Osteocyte (in vitro differentiated cells): Measurements from ENCODE around the gene TFEB. TPM values are rescaled to one million over a fixed set of nuclear protein-coding genes. Genes with fewer than 3 reads are reported as not detected.

Experiments used
- DNase-seq: peaks from one replicate; pipeline ENCODE4 v3.0.0; 2021; ENCODE audit warnings: mixed read lengths; ENCODE audit not compliant: unreplicated experiment; ENCODE audit errors: extremely low spot score
- H3K27ac Mint-ChIP-seq: one replicate; pipeline ENCODE4 v1.8.0; 2021; ENCODE audit warnings: mild to moderate bottlenecking, mixed read lengths; ENCODE audit not compliant: unreplicated experiment
- H3K27me3 Mint-ChIP-seq: one replicate; pipeline ENCODE4 v1.8.0; 2021; ENCODE audit warnings: mixed read lengths; ENCODE audit not compliant: unreplicated experiment
- H3K36me3 Mint-ChIP-seq: one replicate; pipeline ENCODE4 v1.8.0; 2021; ENCODE audit warnings: mixed read lengths; ENCODE audit not compliant: unreplicated experiment
- H3K4me1 Mint-ChIP-seq: one replicate; pipeline ENCODE4 v1.8.0; 2021; ENCODE audit warnings: mixed read lengths; ENCODE audit not compliant: unreplicated experiment
- H3K4me3 Mint-ChIP-seq: one replicate; pipeline ENCODE4 v1.8.0; 2021; ENCODE audit warnings: mild to moderate bottlenecking, moderate library complexity, mixed read lengths; ENCODE audit not compliant: unreplicated experiment
- H3K9me3 Mint-ChIP-seq: one replicate; pipeline ENCODE4 v1.8.0; 2021; ENCODE audit warnings: mixed read lengths; ENCODE audit not compliant: unreplicated experiment
- total RNA-seq: library from RNA; stranded (reverse); gene quantifications from 2 replicates; pipeline ENCODE4 v1.2.1, GENCODE V29; 2021
- TF ChIP-seq, protein P1 (sequence below): fragments of 200-600 bp; sonication (generic); IDR thresholded peaks from 2 replicates; pipeline ENCODE4 v1.5.0; 2021; ENCODE audit warnings: antibody characterized with exemption, mild to moderate bottlenecking, moderate library complexity

Gene TFEB
- total RNA-seq, 1 donor from 2014 or later: 11.1 TPM

DNA sequence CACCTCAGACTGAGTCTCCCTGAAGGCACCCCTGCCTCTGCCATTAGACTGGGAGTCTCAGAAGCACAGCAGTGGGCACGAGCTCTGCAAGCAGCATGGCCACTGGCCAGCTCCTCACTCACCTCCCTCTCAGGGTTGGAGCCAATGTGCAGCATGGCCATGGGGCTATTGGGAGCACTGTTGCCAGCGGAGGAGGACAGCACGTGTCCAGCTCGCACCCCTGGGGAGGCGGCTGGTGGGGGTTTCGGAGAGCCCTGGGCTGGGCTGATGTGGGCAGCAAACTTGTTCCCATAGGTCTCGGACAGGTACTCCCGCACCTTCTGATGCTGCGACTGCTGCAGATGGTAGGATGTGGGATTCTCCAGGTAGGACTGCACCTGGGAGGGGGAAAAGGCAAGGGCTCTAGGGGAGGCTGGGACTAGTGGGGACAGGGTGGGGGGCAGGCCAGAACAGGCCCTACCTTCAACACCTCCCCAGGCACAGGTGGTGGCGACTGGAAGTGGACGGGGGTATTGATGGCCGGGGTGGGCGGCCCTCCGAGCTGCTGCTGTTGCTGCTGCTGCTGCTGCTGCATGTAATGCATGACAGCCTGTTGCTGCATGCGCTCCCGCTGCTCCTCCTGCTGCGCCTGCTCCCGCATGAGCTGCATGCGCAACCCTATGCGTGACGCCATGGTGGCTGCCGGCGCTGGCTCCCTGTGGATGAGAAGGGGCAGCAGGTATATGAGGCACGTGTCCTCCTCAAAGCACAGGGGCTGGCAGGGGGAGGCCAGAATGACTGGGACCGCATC lies 44.7 kb downstream of the TFEB start:
- Mint-ChIP-seq H3K4me1 (peaks cover 16% of the 10 kb centered on the region), H3K36me3 (peaks cover 3% of the 10 kb centered on the region), H3K27ac (no peak overlapping the region), H3K27me3 (no peaks in the 10 kb centered on the region), H3K4me3 (no peak overlapping the region), H3K9me3 (no peaks in the 10 kb centered on the region)
- TF ChIP-seq, protein P1, sequence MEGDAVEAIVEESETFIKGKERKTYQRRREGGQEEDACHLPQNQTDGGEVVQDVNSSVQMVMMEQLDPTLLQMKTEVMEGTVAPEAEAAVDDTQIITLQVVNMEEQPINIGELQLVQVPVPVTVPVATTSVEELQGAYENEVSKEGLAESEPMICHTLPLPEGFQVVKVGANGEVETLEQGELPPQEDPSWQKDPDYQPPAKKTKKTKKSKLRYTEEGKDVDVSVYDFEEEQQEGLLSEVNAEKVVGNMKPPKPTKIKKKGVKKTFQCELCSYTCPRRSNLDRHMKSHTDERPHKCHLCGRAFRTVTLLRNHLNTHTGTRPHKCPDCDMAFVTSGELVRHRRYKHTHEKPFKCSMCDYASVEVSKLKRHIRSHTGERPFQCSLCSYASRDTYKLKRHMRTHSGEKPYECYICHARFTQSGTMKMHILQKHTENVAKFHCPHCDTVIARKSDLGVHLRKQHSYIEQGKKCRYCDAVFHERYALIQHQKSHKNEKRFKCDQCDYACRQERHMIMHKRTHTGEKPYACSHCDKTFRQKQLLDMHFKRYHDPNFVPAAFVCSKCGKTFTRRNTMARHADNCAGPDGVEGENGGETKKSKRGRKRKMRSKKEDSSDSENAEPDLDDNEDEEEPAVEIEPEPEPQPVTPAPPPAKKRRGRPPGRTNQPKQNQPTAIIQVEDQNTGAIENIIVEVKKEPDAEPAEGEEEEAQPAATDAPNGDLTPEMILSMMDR: no peak
- DNase-seq: no peak

DNA sequence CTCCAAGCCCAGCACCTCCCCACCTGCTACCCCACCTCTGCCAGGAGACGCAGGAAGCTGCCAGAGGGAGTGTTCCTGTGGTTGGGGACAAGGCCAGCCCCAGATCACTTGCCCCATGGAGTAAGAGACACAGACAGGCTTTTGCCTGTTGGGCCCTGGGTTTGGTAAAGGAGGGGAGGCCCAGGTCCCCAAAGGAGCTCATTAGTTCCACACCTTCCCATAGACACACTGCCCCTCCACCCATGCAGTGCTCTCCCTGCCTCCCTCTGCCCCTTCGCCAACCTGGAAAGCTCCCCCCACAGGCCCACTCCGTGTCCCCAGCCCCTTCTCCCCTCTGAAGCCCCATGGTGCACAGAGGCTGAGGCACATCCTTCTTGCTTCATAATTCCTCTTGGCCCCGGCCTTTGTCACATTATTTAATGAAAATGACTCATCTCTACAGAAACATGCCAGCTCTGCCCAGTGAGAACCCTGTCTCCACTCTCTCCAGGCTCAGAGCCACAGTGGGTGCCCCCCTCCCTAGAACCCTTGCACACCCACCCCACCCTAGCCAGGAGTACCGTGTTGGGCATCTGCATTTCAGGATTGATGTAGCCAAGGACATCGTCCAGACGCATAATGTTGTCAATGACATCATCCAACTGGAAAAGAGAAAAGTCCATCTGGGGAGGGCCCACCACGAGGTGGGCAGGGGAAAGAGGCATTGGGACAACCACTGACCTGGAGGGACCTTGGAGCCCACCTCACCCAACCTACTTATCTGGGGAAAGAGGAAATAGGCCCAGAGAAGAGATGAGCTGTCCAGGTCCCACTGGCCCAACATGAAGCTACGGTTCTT lies 46.0 kb downstream of the TFEB start:
- Mint-ChIP-seq H3K27me3 (no peaks in the 10 kb centered on the region), H3K36me3 (peaks cover 3% of the 10 kb centered on the region), H3K4me1 (peaks cover 9% of the 10 kb centered on the region), H3K4me3 (no peak overlapping the region), H3K9me3 (no peaks in the 10 kb centered on the region), H3K27ac (no peak overlapping the region)
- TF ChIP-seq, protein P1: no peak
- no peak for DNase-seq

DNA sequence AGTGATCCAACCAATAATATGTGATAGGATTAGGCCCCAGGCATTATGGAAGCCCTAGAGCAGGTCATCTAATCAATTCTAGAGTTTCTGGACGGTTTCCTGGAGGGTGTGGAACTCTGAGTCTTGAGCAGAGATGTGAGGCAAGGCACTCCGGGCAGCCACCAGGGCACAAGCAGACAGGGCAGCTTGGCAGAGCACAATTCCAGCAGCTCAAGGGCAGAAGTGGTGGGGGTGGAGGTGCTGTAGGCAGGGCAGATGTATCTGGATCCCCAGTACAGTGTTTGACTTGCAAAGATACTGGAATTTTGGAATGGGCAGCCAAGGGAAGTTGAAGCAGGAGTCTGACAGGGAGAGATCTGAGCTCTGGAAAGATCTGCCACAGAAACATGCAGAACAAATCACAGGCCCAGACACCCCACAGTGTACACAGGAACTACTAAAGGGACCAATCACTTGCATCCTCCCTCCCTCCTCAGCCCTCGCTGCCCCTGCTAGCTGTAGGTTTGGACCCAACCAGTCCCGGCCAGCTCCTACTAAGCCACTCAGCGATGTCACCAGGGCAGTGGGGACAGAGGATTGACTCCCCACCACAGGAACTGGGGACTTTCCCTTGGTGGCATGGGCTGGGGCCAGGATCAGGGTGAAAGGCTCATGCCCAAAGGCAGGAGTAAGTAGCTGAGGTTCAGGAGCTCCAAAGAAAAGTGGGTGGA lies 47.0 kb downstream of the TFEB start:
- peaks cover 3% of the 10 kb centered on the region for H3K36me3 Mint-ChIP-seq
- DNase-seq: no peak

DNA sequence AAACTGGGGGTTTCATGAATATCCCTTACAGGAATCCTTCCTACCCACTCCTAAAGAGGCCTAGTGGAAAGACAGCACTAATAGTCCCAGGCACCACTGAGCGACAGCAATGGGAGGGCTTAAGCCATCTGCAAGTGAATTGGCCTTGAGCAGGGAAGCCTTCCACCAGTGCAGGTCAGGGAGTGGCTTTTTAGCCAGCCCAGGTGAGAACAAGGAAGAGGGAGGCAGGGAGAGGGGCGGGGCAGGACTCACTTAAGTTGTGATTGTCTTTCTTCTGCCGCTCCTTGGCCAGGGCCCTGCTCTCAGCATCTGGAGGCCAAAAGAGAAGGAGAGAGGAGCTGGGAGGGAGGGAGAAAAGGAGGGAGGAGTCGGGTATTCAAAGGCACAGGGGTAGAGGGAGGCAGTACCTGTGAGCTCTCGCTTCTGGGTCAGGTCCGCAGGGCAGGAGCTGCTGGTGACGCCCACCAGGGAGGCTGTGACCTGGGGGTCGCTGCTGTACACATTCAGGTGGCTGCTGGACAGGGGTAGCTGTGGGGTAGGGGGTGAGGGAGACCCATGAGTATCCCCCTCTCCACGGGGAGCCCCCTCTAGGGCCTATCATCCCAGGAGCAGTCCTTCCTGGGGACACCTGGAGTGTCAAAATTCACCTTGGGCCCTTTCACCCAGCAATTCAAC lies 47.8 kb downstream of the TFEB start:
- H3K27me3 Mint-ChIP-seq: no peaks in the 10 kb centered on the region

More for the DNA sequence above, 47.0 kb downstream of the TFEB start:
- H3K27me3 Mint-ChIP-seq: no peaks in the 10 kb centered on the region
- TF ChIP-seq, protein P1: no peak
- H3K4me3 Mint-ChIP-seq: no peak overlapping the region
- H3K4me1 Mint-ChIP-seq: peaks cover 14% of the 10 kb centered on the region
- H3K9me3 Mint-ChIP-seq: no peaks in the 10 kb centered on the region
- no peak overlapping the region for H3K27ac Mint-ChIP-seq

More for the DNA sequence above, 47.8 kb downstream of the TFEB start:
- Mint-ChIP-seq H3K4me1 (peaks cover 16% of the 10 kb centered on the region), H3K27ac (no peak overlapping the region), H3K9me3 (no peaks in the 10 kb centered on the region), H3K36me3 (peaks cover 3% of the 10 kb centered on the region), H3K4me3 (no peak overlapping the region)
- TF ChIP-seq, protein P1: no peak
- no peak for DNase-seq
